GM18873 (cell line): ENCODE results near the gene KRT80.

Experiments used
- ATAC-seq: cut with Tn5 transposase; IDR thresholded peaks from one replicate; pipeline ENCODE4 v1.9.1; 2021; ENCODE audit warnings: mild to moderate bottlenecking, moderate library complexity, moderate number of reproducible peaks; ENCODE audit not compliant: unreplicated experiment, low FRiP score

The KRT80 gene

GRCh38 chr12:52144512-52145227 lies 47.1 kb downstream of the KRT80 start:
- ATAC-seq, result no peak

GRCh38 chr12:52142431-52142830 lies 49.4 kb downstream of the KRT80 start:
- no peak for ATAC-seq

- no peak for ATAC-seq
Measured at GRCh38 chr12:52141875-52142274, 49.9 kb downstream of the KRT80 start.

GRCh38 chr12:52141306-52141705 lies 50.5 kb downstream of the KRT80 start:
- ATAC-seq, result no peak

- ATAC-seq, result no peak
Measured at GRCh38 chr12:52139579-52140062, 52.2 kb downstream of the KRT80 start.

GRCh38 chr12:52139147-52139546 lies 52.7 kb downstream of the KRT80 start:
- no peak for ATAC-seq

GRCh38 chr12:52137746-52138145 lies 54.1 kb downstream of the KRT80 start:
- no peak for ATAC-seq

- no peak for ATAC-seq
Measured at GRCh38 chr12:52132754-52133161, 59.1 kb downstream of the KRT80 start.

GRCh38 chr12:52130711-52131110 lies 61.1 kb downstream of the KRT80 start:
- ATAC-seq, result no peak

GRCh38 chr12:52127683-52128450 lies 63.9 kb downstream of the KRT80 start:
- no peak for ATAC-seq

- ATAC-seq, result no peak
Measured at GRCh38 chr12:52126605-52127578, 64.9 kb downstream of the KRT80 start.

GRCh38 chr12:52126050-52126604 lies 65.7 kb downstream of the KRT80 start:
- no peak for ATAC-seq

- ATAC-seq, result no peak
Measured at GRCh38 chr12:52125476-52125900, 66.3 kb downstream of the KRT80 start.

GRCh38 chr12:52123487-52124186 lies 68.2 kb downstream of the KRT80 start:
- no peak for ATAC-seq

- ATAC-seq, result no peak
Measured at GRCh38 chr12:52122904-52123303, 68.9 kb downstream of the KRT80 start.

GRCh38 chr12:52122540-52122871 lies 69.3 kb downstream of the KRT80 start:
- ATAC-seq, result no peak

- no peak for ATAC-seq
Measured at GRCh38 chr12:52121824-52122539, 69.8 kb downstream of the KRT80 start.

GRCh38 chr12:52120951-52121823 lies 70.6 kb downstream of the KRT80 start:
- ATAC-seq, result no peak
